ENCODE results near the gene RAP1A. TPM values are rescaled to one million over a fixed set of nuclear protein-coding genes. Genes with fewer than 3 reads are reported as not detected.

Gene RAP1A
- total RNA-seq, 1 donor from 2014 or later: 41.7 TPM

DNA sequence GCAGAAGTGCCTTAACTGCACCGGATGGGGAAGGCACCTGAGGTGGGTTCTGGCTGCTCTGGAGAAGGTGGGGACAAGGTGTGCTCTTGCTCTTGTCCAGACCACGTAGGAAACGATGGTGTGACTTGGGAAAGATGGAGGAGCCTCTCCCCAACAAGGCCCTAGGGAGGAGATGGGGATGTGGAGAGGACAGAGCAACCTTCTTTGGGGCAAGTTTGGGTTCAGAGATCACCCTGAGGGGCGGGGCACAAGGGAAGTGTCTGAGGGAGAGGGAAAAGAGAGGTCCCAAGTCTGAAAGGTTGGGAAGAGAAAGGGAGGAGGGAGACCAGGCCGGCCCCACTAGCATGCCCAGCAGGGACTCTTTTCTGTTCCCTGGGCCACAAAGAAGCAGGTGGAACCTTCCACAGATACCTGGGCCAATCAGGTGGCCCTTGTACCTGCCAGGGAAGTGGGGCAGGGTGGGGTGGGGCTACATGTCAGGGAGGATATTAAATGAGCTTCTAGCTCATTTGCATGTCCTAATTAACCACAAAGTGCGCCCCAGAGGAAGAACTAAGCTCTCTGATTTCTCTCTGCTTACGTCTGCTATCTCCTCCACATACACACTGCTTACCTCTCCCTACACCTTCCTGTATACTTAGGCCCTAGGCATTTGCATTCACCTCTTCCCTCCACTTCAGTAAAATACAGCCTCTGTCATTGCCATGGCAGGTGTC, 103.7 kb downstream of the RAP1A start:
- H3K27me3 Mint-ChIP-seq (ENCODE audit: unreplicated experiment): peaks cover 20% of the 10 kb centered on the region
- no peaks in the 10 kb centered on the region for H3K9me3 Mint-ChIP-seq (ENCODE audit: unreplicated experiment)
- H3K4me1 Mint-ChIP-seq (ENCODE audit: unreplicated experiment): peaks cover 34% of the 10 kb centered on the region
- no peak overlapping the region for H3K4me3 Mint-ChIP-seq (ENCODE audit: unreplicated experiment)
- no peak for DNase-seq (ENCODE audit: low spot score)
- TF ChIP-seq, protein P1, sequence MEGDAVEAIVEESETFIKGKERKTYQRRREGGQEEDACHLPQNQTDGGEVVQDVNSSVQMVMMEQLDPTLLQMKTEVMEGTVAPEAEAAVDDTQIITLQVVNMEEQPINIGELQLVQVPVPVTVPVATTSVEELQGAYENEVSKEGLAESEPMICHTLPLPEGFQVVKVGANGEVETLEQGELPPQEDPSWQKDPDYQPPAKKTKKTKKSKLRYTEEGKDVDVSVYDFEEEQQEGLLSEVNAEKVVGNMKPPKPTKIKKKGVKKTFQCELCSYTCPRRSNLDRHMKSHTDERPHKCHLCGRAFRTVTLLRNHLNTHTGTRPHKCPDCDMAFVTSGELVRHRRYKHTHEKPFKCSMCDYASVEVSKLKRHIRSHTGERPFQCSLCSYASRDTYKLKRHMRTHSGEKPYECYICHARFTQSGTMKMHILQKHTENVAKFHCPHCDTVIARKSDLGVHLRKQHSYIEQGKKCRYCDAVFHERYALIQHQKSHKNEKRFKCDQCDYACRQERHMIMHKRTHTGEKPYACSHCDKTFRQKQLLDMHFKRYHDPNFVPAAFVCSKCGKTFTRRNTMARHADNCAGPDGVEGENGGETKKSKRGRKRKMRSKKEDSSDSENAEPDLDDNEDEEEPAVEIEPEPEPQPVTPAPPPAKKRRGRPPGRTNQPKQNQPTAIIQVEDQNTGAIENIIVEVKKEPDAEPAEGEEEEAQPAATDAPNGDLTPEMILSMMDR (IDR thresholded peaks at IDR 0.05; ENCODE audit: unreplicated experiment): no peak
- H3K36me3 Mint-ChIP-seq (ENCODE audit: low read depth, unreplicated experiment): peaks cover 24% of the 10 kb centered on the region
- H3K27ac Mint-ChIP-seq (ENCODE audit: unreplicated experiment): no peak overlapping the region

GRCh38 chr1:111723871-111724270, 104.3 kb downstream of the RAP1A start:
- H3K4me3 Mint-ChIP-seq (ENCODE audit: unreplicated experiment): no peak overlapping the region
- H3K9me3 Mint-ChIP-seq (ENCODE audit: unreplicated experiment): no peaks in the 10 kb centered on the region
- peaks cover 25% of the 10 kb centered on the region for H3K36me3 Mint-ChIP-seq (ENCODE audit: low read depth, unreplicated experiment)
- no peak overlapping the region for H3K27ac Mint-ChIP-seq (ENCODE audit: unreplicated experiment)
- peaks cover 35% of the 10 kb centered on the region for H3K4me1 Mint-ChIP-seq (ENCODE audit: unreplicated experiment)
- TF ChIP-seq, protein P1 (IDR thresholded peaks at IDR 0.05; ENCODE audit: unreplicated experiment): no peak
- H3K27me3 Mint-ChIP-seq (ENCODE audit: unreplicated experiment): peaks cover 20% of the 10 kb centered on the region
- DNase-seq (ENCODE audit: low spot score): no peak

DNA sequence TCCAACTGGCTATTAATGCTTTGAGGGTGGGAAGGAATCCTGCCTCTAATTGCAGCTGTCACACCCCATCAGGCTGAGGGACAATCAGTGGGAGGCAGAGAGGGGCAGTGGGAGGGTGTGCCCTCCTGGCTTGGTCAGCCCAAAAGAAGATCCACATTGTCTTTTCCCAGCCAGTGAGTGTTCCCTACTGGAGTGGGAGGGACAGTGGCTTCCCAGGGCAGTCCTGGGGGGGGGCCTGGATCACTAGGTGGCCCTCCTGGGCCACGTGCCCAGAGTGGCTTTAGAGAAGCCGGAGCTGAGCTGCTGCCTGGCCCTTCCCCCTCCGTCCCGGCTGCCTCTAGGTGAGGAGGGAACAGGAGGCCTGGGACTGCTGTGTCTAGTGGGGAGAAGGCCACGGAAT, 105.6 kb downstream of the RAP1A start:
- TF ChIP-seq, protein P1 (IDR thresholded peaks at IDR 0.05; ENCODE audit: unreplicated experiment): no peak
- H3K27ac Mint-ChIP-seq (ENCODE audit: unreplicated experiment): peak overlapping the region; percentile 36
- no peak overlapping the region for H3K4me3 Mint-ChIP-seq (ENCODE audit: unreplicated experiment)
- peaks cover 24% of the 10 kb centered on the region for H3K36me3 Mint-ChIP-seq (ENCODE audit: low read depth, unreplicated experiment)
- DNase-seq (ENCODE audit: low spot score): no peak
- H3K27me3 Mint-ChIP-seq (ENCODE audit: unreplicated experiment): peaks cover 16% of the 10 kb centered on the region
- H3K9me3 Mint-ChIP-seq (ENCODE audit: unreplicated experiment): no peaks in the 10 kb centered on the region
- H3K4me1 Mint-ChIP-seq (ENCODE audit: unreplicated experiment): peaks cover 42% of the 10 kb centered on the region

DNA sequence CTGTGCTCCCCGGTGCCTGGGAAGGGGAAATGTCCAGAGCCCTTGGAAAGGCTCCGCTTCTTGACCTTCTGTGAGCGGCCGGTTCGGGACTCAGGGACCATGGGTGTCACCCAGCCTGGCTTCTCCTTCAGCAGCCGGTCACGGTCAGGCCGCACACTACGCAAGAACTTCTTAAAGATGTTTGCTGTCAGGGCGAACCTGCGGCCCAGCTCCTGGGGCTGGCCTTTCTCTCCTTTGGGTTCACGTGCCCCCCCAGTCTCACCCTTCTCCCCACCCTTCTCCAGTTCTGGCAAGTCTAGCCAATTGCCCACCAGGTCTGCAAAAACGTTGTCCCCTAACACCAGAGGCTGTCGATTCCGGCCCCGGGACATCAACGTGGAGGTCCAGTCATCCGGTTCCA, 107.5 kb downstream of the RAP1A start:
- H3K4me1 Mint-ChIP-seq (ENCODE audit: unreplicated experiment): peaks cover 30% of the 10 kb centered on the region
- TF ChIP-seq, protein P1 (IDR thresholded peaks at IDR 0.05; ENCODE audit: unreplicated experiment): no peak
- H3K4me3 Mint-ChIP-seq (ENCODE audit: unreplicated experiment): no peak overlapping the region
- peaks cover 15% of the 10 kb centered on the region for H3K27me3 Mint-ChIP-seq (ENCODE audit: unreplicated experiment)
- no peaks in the 10 kb centered on the region for H3K9me3 Mint-ChIP-seq (ENCODE audit: unreplicated experiment)
- H3K36me3 Mint-ChIP-seq (ENCODE audit: low read depth, unreplicated experiment): peaks cover 14% of the 10 kb centered on the region
- no peak for DNase-seq (ENCODE audit: low spot score)
- H3K27ac Mint-ChIP-seq (ENCODE audit: unreplicated experiment): no peak overlapping the region

DNA sequence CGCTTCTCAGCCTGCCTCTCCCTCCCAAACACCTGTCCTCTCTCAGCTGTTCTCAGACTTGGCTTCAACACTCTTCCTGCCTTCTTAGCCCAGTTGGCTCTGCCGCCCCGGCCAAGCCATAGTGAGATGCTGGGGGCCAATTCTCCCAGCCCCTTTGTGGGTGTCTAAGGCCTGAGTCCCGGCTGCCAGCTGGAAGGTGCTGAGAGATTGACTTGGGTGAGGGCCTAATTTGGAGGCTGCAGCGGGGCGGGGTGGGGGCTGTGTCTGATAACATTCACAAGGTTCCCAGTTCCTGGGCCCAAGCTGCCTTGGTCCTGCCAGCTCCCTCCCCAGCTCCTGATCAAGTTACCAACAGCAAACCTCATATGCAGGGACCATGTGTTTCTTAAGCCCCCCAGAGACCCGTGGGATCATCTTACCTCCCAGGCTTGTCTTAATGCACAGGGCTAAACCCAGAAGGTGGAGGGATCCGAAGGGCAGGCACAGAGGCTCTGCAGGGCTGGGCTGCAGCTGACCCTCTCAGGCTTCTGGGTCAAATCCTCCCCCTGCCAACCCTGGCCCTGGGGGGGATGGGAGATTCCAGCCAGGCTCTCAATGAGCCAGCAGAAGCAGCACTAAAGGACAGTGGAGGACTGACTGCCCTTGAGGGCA, 109.8 kb downstream of the RAP1A start:
- peaks cover 26% of the 10 kb centered on the region for H3K4me1 Mint-ChIP-seq (ENCODE audit: unreplicated experiment)

More for the DNA sequence above, 109.8 kb downstream of the RAP1A start:
- H3K36me3 Mint-ChIP-seq (ENCODE audit: low read depth, unreplicated experiment): peaks cover 22% of the 10 kb centered on the region
- TF ChIP-seq, protein P1 (IDR thresholded peaks at IDR 0.05; ENCODE audit: unreplicated experiment): no peak
- H3K27me3 Mint-ChIP-seq (ENCODE audit: unreplicated experiment): peaks cover 14% of the 10 kb centered on the region
- peak overlapping the region; percentile 36 for H3K27ac Mint-ChIP-seq (ENCODE audit: unreplicated experiment)
- H3K9me3 Mint-ChIP-seq (ENCODE audit: unreplicated experiment): no peaks in the 10 kb centered on the region
- DNase-seq (ENCODE audit: low spot score): no peak
- H3K4me3 Mint-ChIP-seq (ENCODE audit: unreplicated experiment): no peak overlapping the region

Measured in endothelial cell (in vitro differentiated cells).